K562 (cell line): Measurements from ENCODE around the gene DPY19L1.
"Not testable (repeated sequence)": the region's sequence is repeated elsewhere in the genome, so short reads cannot be mapped to it uniquely, and the experiment has no call there.

Source experiments
- CHD2 ChIP-seq: IDR thresholded peaks from 2 replicates; pipeline ENCODE4 v1.6.1; 2011; ENCODE audit warnings: low read depth, low read length
- CTCF ChIP-seq, 3 experiments: IDR thresholded peaks in 2 of 3; conservative IDR thresholded peaks in 1 of 3; 2 replicates each; pipeline ENCODE4 v1.5.1; 2011 to 2012; ENCODE audit warnings: low read length in 3 of 3, mild to moderate bottlenecking in 3 of 3, control low read depth in 2 of 3, improper control_type of control experiment in 1 of 3, inconsistent platforms in 1 of 3, low read depth in 1 of 3, mixed read lengths in 1 of 3, moderate library complexity in 1 of 3; ENCODE audit not compliant: insufficient read depth in 2 of 3
- ELF1 ChIP-seq: fragments of 200-800 bp; sonication (Bioruptor generic); IDR thresholded peaks from 2 replicates; pipeline ENCODE4 v1.6.1; 2016; ENCODE audit warnings: missing genetic modification characterization, missing compliant biosample characterization
- EZH2 ChIP-seq: IDR thresholded peaks from 2 replicates; pipeline ENCODE4 v1.6.1; 2012; ENCODE audit warnings: low read depth, mild to moderate bottlenecking, inconsistent platforms, low read length, borderline replicate concordance
- FOXK1 ChIP-seq: sonication (generic); formaldehyde crosslinking; IDR thresholded peaks from 2 replicates; pipeline ENCODE4 v1.8.0; 2022; ENCODE audit warnings: missing genetic modification reagents, mild to moderate bottlenecking, borderline replicate concordance
- PATZ1 ChIP-seq: fragments of 250-450 bp; sonication (Bioruptor Pico); IDR thresholded peaks from 2 replicates; pipeline ENCODE4 v1.5.0; 2020; ENCODE audit warnings: mild to moderate bottlenecking, borderline replicate concordance
- RAD21 ChIP-seq, 2 experiments: fragments of 250-450 bp in 1 of 2; fragments of 450-650 bp in 1 of 2; sonication (Bioruptor Pico) in 1 of 2; formaldehyde crosslinking in 1 of 2; IDR thresholded peaks in 1 of 2; conservative IDR thresholded peaks in 1 of 2; 2 replicates each; pipeline versions ENCODE4 v1.4.0 to v1.8.0; 2020 to 2022; ENCODE audit warnings: mild to moderate bottlenecking in 2 of 2, moderate library complexity in 1 of 2
- SMC3 ChIP-seq: conservative IDR thresholded peaks from 2 replicates; pipeline ENCODE4 v1.6.1; 2011; ENCODE audit warnings: low read depth, low read length, improper control_type of control experiment; ENCODE audit not compliant: insufficient read depth
- STAT6 ChIP-seq: sonication (generic); formaldehyde crosslinking; IDR thresholded peaks from 2 replicates; pipeline ENCODE4 v1.8.1; 2023; ENCODE audit warnings: mild to moderate bottlenecking, missing genetic modification reagents
- TAL1 ChIP-seq: fragments of 450-650 bp; IDR thresholded peaks from 2 replicates; pipeline ENCODE4 v1.6.1; 2016; ENCODE audit warnings: mild to moderate bottlenecking
- XRCC5 ChIP-seq: fragments of 200-400 bp; formaldehyde crosslinking; IDR thresholded peaks from 2 replicates; pipeline ENCODE4 v1.6.1; 2017; ENCODE audit warnings: low read depth, mild to moderate bottlenecking, low read length
- ZNF224 ChIP-seq: sonication (generic); formaldehyde crosslinking; IDR thresholded peaks from 2 replicates; pipeline ENCODE4 v1.8.0; 2022; ENCODE audit warnings: mild to moderate bottlenecking, missing genetic modification reagents
- ZNF239 ChIP-seq: fragments of 250-450 bp; sonication (Bioruptor Pico); IDR thresholded peaks from 2 replicates; pipeline ENCODE4 v1.4.0; 2020; ENCODE audit warnings: mild to moderate bottlenecking
- TF ChIP-seq, protein P1 (sequence below): sonication (generic); formaldehyde crosslinking; IDR thresholded peaks from 2 replicates; pipeline ENCODE4 v1.9.0; 2022; ENCODE audit warnings: mild to moderate bottlenecking, missing genetic modification reagents

GRCh38 chr7:35048390-35048789, 11.1 kb upstream of the DPY19L1 start:
- TF ChIP-seq ZNF224 (CRISPR knock-in tag); EZH2; STAT6 (CRISPR knock-in tag); XRCC5; CTCF (IDR thresholded peaks at IDR 0.05 in 2 of 3, conservative IDR thresholded peaks at IDR 0.05 in 1 of 3; ENCODE audit: insufficient read depth in 2 of 3, low read depth in 1 of 3, low read length in 3 of 3); RAD21 (CRISPR knock-in tag; conservative IDR thresholded peaks at IDR 0.05 in 1 of 2, IDR thresholded peaks at IDR 0.05 in 1 of 2); PATZ1 (CRISPR knock-in tag); ZNF239; CHD2; ELF1; SMC3; TAL1; FOXK1 (CRISPR knock-in tag): not testable (repeated sequence)
- TF ChIP-seq, protein P1, sequence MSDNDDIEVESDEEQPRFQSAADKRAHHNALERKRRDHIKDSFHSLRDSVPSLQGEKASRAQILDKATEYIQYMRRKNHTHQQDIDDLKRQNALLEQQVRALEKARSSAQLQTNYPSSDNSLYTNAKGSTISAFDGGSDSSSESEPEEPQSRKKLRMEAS = not testable (repeated sequence)
